ENCODE data around the gene VEZF1. TPM values are rescaled to one million over a fixed set of nuclear protein-coding genes. Genes with fewer than 3 reads are reported as not detected.
A peak's percentile ranks its signal among the peaks of the same experiment; 100 is the strongest.

Gene VEZF1
- total RNA-seq, 5 donors from 2014 or later (not counting 1 experiment from before 2014, with no cell fraction given) = 43.1 to 68.1 (median 63.8) TPM

- Histone ChIP-seq H3K4me3 (ENCODE audit: control insufficient read depth in 1 of 2, extremely low read depth in 1 of 2, low read length in 1 of 2) (no peak overlapping the region), H3K27ac (ENCODE audit: low read length) (no peak overlapping the region), H3K4me1 (ENCODE audit: control insufficient read depth in 1 of 2, extremely low read depth in 1 of 2, insufficient read depth in 2 of 2, low read length in 2 of 2) (peaks cover 19 to 21% of the 10 kb centered on the region in 2 experiments), H3K36me3 (ENCODE audit: control insufficient read depth in 2 of 2, extremely low read depth in 1 of 2, insufficient read depth in 1 of 2, low read length in 1 of 2) (peaks cover 0 to 52% of the 10 kb centered on the region in 2 donors), H3K9me3 (no peaks in the 10 kb centered on the region), H3K27me3 (replicated peaks in 1 of 2; ENCODE audit: control insufficient read depth in 2 of 2, extremely low read depth in 1 of 2, insufficient read depth in 2 of 2, low read length in 1 of 2) (no peaks in the 10 kb centered on the region)
- Mint-ChIP-seq H3K9me3 (no peaks in the 10 kb centered on the region), H3K36me3 (peaks cover 45% of the 10 kb centered on the region), H3K4me3 (no peak overlapping the region), H3K4me1 (peaks cover 62 to 66% (median 65%) of the 10 kb centered on the region in 3 donors), H3K27me3 (no peaks in the 10 kb centered on the region), H3K27ac (no peak overlapping the region)
- ATAC-seq (replicated peaks in 1 of 4) (no peak), DNase-seq (no peak)
- ChIA-PET CTCF (interaction anchor here (0.6 to 8.6 kb wide), 11 partner anchors 8 to 151 kb away, joined by 3 to 68 read pairs (median 6); partner anchors contain the start of genes VEZF1 (in 2 of the 2) and MRPS23 (in 1 of the 2)), POLR2A (interaction anchor here in 1 of 2 donors (0.6 to 1.0 kb wide), 2 partner anchors 12 to 140 kb away, joined by 3 read pairs; no protein-coding TSS in a partner anchor)
- no CpG with 5 or more reads among the region's 1 CpG for WGBS (ENCODE audit: insufficient coverage)
Observed at GRCh38 chr17:58001461-58002124, 13.5 kb upstream of the VEZF1 start.

DNA sequence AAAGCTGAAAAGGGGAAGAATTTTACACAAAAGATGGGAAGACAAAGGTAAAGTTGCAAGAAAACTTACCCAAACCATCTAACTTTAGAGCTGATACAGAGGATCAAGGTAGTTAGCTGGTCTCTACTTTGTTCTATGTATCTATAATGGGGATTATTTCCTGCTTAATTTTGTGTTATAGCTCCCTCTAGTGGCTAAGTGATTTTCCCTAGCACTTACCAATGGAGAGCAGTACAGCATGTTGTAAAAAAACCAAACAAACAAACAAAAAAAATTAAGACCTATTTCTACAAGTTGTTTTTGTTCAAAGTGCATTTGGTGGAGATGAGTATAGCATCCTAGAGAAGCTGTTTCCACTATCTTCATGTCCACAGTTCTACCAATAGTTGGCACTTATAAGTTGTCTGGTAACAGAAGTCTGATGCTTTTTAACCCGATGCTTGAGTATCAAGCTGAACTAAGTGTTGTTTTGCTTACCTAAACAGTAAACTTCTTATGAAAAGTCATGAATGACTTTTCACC, 11.5 kb upstream of the VEZF1 start:
- H3K4me1 Mint-ChIP-seq = peaks cover 55 to 59% (median 56%) of the 10 kb centered on the region in 3 donors
- no peaks in the 10 kb centered on the region for H3K9me3 Mint-ChIP-seq
- peaks cover 25% of the 10 kb centered on the region for H3K36me3 Mint-ChIP-seq
- peak overlapping the region; percentile 53 to 59 for H3K27ac Mint-ChIP-seq
- H3K4me1 ChIP-seq (ENCODE audit: control insufficient read depth in 1 of 2, extremely low read depth in 1 of 2, insufficient read depth in 2 of 2, low read length in 2 of 2) = peaks cover 5 to 12% of the 10 kb centered on the region in 2 experiments
- peak in 2 of 35 experiments; percentile 32 to 86 for DNase-seq
- H3K4me3 Mint-ChIP-seq = no peak overlapping the region
- peak; percentile 71 to 78 (median 76) for ATAC-seq (replicated peaks in 1 of 4)
- no peaks in the 10 kb centered on the region for H3K9me3 ChIP-seq
- H3K4me3 ChIP-seq (ENCODE audit: control insufficient read depth in 1 of 2, extremely low read depth in 1 of 2, low read length in 1 of 2) = no peak overlapping the region
- WGBS (ENCODE audit: insufficient coverage) = no CpG with 5 or more reads among the region's 1 CpG
- H3K36me3 ChIP-seq (ENCODE audit: control insufficient read depth in 2 of 2, extremely low read depth in 1 of 2, insufficient read depth in 1 of 2, low read length in 1 of 2) = peaks cover 0 to 37% of the 10 kb centered on the region in 2 donors
- no peaks in the 10 kb centered on the region for H3K27me3 ChIP-seq (replicated peaks in 1 of 2; ENCODE audit: control insufficient read depth in 2 of 2, extremely low read depth in 1 of 2, insufficient read depth in 2 of 2, low read length in 1 of 2)
- H3K27me3 Mint-ChIP-seq = no peaks in the 10 kb centered on the region
- ChIA-PET CTCF (interaction anchor here (0.6 to 8.6 kb wide), 33 partner anchors 8 to 185 kb away, joined by 3 to 68 read pairs (median 4); partner anchors contain the start of genes DYNLL2 (in 1 of the 2), MRPS23 (in 1 of the 2), SRSF1 (in 1 of the 2) and VEZF1 (in 1 of the 2)), POLR2A (interaction anchor here (0.5 to 0.9 kb wide), 8 partner anchors 8 to 201 kb away, joined by 3 to 6 read pairs (median 4); partner anchors contain the start of gene VEZF1 (in 1 of the 2))
- peak overlapping the region; percentile 47 for H3K27ac ChIP-seq (ENCODE audit: low read length)

GRCh38 chr17:57999010-57999495, 11.0 kb upstream of the VEZF1 start:
- DNase-seq (no peak), ATAC-seq (replicated peaks in 1 of 4) (peak in 1 of 4 experiments; percentile 5)
- H3K9me3 ChIP-seq = no peaks in the 10 kb centered on the region
- Mint-ChIP-seq H3K27ac (peak overlapping the region; percentile 53 to 59), H3K27me3 (no peaks in the 10 kb centered on the region), H3K4me3 (no peak overlapping the region), H3K36me3 (peaks cover 22% of the 10 kb centered on the region), H3K4me1 (peaks cover 55 to 60% (median 56%) of the 10 kb centered on the region in 3 donors), H3K9me3 (no peaks in the 10 kb centered on the region)
- peaks cover under 1 to 12% of the 10 kb centered on the region in 2 experiments for H3K4me1 ChIP-seq (ENCODE audit: control insufficient read depth in 1 of 2, extremely low read depth in 1 of 2, insufficient read depth in 2 of 2, low read length in 2 of 2)
- peak overlapping the region; percentile 47 for H3K27ac ChIP-seq (ENCODE audit: low read length)
- H3K36me3 ChIP-seq (ENCODE audit: control insufficient read depth in 2 of 2, extremely low read depth in 1 of 2, insufficient read depth in 1 of 2, low read length in 1 of 2) = peaks cover 0 to 32% of the 10 kb centered on the region in 2 donors
- no peaks in the 10 kb centered on the region for H3K27me3 ChIP-seq (replicated peaks in 1 of 2; ENCODE audit: control insufficient read depth in 2 of 2, extremely low read depth in 1 of 2, insufficient read depth in 2 of 2, low read length in 1 of 2)
- no peak overlapping the region for H3K4me3 ChIP-seq (ENCODE audit: control insufficient read depth in 1 of 2, extremely low read depth in 1 of 2, low read length in 1 of 2)
- CTCF ChIA-PET = interaction anchor here (0.6 to 8.6 kb wide), 32 partner anchors 8 to 185 kb away, joined by 3 to 68 read pairs (median 4); partner anchors contain the start of genes DYNLL2 (in 1 of the 2), MRPS23 (in 1 of the 2), SRSF1 (in 1 of the 2) and VEZF1 (in 1 of the 2)
- POLR2A ChIA-PET = interaction anchor here (0.5 to 0.9 kb wide), 4 partner anchors 9 to 155 kb away, joined by 3 to 6 read pairs (median 4); partner anchors contain the start of gene VEZF1 (in 1 of the 2)

DNA sequence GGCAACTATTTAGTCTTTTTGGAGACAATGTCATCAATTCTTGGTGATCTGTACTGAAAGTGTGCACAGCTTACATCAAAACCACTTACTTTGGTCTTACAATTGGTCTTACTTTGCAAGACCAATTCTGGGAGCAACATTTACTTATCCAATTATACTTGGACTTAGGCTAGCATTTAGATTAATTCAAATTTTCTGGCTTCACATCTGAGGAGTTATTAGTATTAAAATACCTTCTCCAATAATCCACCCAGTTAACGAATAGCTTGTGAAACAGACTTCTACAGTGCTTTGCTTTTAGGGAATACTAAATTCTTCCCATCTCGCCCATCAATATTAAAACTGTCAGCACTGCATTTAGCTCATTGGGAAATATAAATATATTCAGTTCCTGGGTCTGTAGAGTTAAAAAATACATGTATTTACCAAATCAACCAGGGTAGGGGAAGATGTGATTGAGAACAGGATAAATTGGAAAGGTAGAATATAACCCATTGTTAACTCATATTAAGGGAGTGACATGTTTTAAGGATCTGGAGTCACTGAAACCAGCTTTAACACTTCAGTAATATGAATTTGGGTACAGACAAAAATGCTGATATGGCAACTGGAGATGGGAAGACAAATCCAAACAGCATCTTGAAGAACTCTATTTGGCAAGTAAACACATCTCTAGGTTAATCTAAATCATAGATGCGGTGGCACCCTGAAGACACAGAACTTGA, 9.2 kb upstream of the VEZF1 start:
- Histone ChIP-seq H3K4me3 (ENCODE audit: control insufficient read depth in 1 of 2, extremely low read depth in 1 of 2, low read length in 1 of 2) (no peak overlapping the region), H3K27me3 (replicated peaks in 1 of 2; ENCODE audit: control insufficient read depth in 2 of 2, extremely low read depth in 1 of 2, insufficient read depth in 2 of 2, low read length in 1 of 2) (no peaks in the 10 kb centered on the region), H3K4me1 (ENCODE audit: control insufficient read depth in 1 of 2, extremely low read depth in 1 of 2, insufficient read depth in 2 of 2, low read length in 2 of 2) (peaks cover 0 to 19% of the 10 kb centered on the region in 2 experiments), H3K9me3 (no peaks in the 10 kb centered on the region), H3K36me3 (ENCODE audit: control insufficient read depth in 2 of 2, extremely low read depth in 1 of 2, insufficient read depth in 1 of 2, low read length in 1 of 2) (peaks cover 0 to 18% of the 10 kb centered on the region in 2 donors), H3K27ac (ENCODE audit: low read length) (no peak overlapping the region)
- Mint-ChIP-seq H3K36me3 (peaks cover 5% of the 10 kb centered on the region), H3K4me3 (no peak overlapping the region), H3K27me3 (no peaks in the 10 kb centered on the region), H3K27ac (peak overlapping the region; percentile 24 to 40), H3K4me1 (peaks cover 55 to 58% (median 57%) of the 10 kb centered on the region in 3 donors), H3K9me3 (no peaks in the 10 kb centered on the region)
- ATAC-seq (replicated peaks in 1 of 4) (no peak), DNase-seq (no peak)
- ChIA-PET POLR2A (interaction anchor here (0.7 to 1.1 kb wide), 4 partner anchors 9 to 11 kb away, joined by 3 to 8 read pairs (median 4); no protein-coding TSS in a partner anchor), CTCF (interaction anchor here (0.6 to 8.6 kb wide), 12 partner anchors 9 to 754 kb away, joined by 3 to 68 read pairs (median 4); partner anchors contain the start of genes CUEDC1 (in 1 of the 2) and SRSF1 (in 1 of the 2))
- no CpG with 5 or more reads among the region's 3 CpGs for WGBS (ENCODE audit: insufficient coverage)

DNA sequence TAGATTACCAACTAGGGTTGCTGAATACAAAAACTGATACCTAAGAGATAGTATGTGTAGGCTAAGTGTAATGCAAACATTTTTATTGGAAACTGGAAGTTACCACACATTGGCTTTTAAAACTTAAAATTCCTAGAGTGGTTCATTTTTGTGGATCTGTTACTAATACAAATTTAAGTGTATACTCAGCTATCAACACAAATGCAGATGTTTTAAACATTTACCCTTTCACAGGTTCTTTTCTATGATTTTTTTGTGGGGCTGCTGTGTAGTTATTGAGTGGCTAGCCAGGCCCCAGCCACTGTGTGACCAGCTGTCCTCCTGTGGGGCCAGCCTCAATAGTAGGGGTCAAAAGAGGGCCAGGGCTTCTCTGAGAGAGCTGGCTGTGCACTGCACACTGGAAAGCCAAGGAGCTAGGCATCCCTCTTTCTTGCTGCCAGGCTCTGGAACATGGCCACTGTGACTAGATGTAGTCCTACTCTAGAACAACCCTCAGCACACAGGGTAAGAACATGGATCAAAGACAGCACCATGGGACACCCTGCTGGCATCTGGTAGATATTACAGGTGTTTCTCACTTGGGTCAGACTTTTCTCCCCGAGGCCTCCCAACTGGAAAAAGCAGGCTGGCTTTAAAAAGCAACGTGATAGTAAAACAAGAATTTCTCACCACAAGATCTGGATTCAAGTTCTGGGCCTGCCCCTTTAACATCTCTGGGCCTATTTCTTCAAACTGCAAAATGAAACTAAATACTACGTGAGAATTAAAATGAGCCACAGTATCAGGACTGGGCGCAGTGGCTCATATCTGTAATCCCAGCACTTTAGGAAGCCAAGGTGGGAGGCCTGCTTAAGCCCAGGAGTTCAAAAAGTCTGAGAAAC, 7.3 kb upstream of the VEZF1 start:
- no peaks in the 10 kb centered on the region for H3K27me3 Mint-ChIP-seq
- CTCF ChIA-PET = interaction anchor here (0.5 to 8.6 kb wide), 5 partner anchors 11 to 441 kb away, joined by 3 to 68 read pairs (median 4); partner anchors contain the start of gene SRSF1 (in 1 of the 2)
- H3K27ac Mint-ChIP-seq = peak overlapping the region; percentile 76 to 80
- Histone ChIP-seq H3K4me1 (ENCODE audit: control insufficient read depth in 1 of 2, extremely low read depth in 1 of 2, insufficient read depth in 2 of 2, low read length in 2 of 2) (peaks cover 0 to 19% of the 10 kb centered on the region in 2 experiments), H3K4me3 (ENCODE audit: control insufficient read depth in 1 of 2, extremely low read depth in 1 of 2, low read length in 1 of 2) (no peak overlapping the region), H3K9me3 (no peaks in the 10 kb centered on the region), H3K36me3 (ENCODE audit: control insufficient read depth in 2 of 2, extremely low read depth in 1 of 2, insufficient read depth in 1 of 2, low read length in 1 of 2) (peaks cover 0 to 10% of the 10 kb centered on the region in 2 donors), H3K27ac (ENCODE audit: low read length) (peak overlapping the region; percentile 45), H3K27me3 (replicated peaks in 1 of 2; ENCODE audit: control insufficient read depth in 2 of 2, extremely low read depth in 1 of 2, insufficient read depth in 2 of 2, low read length in 1 of 2) (no peaks in the 10 kb centered on the region)
- H3K36me3 Mint-ChIP-seq = peaks cover 1% of the 10 kb centered on the region
- no CpG with 5 or more reads among the region's 4 CpGs for WGBS (ENCODE audit: insufficient coverage)
- H3K4me3 Mint-ChIP-seq = peak overlapping the region in 1 of 3 donors; percentile 6
- POLR2A ChIA-PET = interaction anchor here in 1 of 2 donors (0.6 kb wide), 1 partner anchor 96 kb away, joined by 4 read pairs; no protein-coding TSS in a partner anchor
- H3K4me1 Mint-ChIP-seq = peaks cover 51 to 56% (median 55%) of the 10 kb centered on the region in 3 donors
- DNase-seq (peak in 34 of 35 experiments; percentile 9 to 77 (median 36)), ATAC-seq (replicated peaks in 1 of 4) (peak; percentile 79 to 86 (median 84))
- no peaks in the 10 kb centered on the region for H3K9me3 Mint-ChIP-seq

Measured in T-cell (primary cell).